Stimulated activated naive CD4-positive, alpha-beta T cell treated with Interleukin-2 at 50 U/mL for 16 hours (primary cell): ENCODE measurements around the gene PASK.

Experiments
- DNase-seq: peaks from one replicate; lab custom pipeline; 2025; lab: John Stamatoyannopoulos, UW

The PASK gene

DNA sequence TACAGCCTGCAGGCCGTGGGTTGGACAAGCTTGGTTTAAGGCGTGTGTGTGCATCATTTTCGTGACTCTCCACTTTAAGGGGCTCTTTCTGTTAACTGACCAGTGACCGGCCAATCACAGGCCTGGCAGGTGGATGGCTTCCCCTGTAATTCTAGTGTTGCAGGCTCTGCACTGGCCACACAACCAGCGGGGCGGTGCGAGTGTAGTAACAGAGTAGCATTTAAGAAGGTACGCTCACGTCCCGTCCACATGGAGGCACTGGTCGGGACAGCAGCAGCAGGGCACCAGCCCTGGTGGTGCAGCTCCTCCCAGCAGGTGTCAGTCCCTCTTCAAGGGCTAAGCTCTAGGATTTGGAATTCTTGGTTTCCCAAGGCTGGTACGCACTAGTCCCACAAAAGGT is 31.2 kb upstream of the PASK start:
- no peak for DNase-seq

DNA sequence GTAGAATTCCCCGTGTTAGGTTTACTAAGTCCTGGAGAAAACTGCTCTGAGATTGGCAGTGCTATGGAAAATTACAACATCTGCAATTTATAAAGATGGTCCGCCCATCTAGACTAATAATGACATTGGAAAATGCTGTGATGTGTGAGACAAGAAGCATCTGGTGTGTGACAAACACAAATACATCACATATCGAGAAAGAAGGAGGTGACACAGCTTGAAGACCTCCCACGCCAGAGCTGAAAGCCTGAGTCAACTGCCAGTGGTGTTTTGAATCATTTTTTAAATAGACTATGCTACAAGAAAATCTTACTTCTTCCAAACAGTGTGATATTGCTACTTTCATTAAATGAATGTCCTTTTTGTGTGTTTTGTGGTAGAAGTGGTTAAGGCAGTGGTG is 30.6 kb upstream of the PASK start:
- peak; percentile 41 for DNase-seq

DNA sequence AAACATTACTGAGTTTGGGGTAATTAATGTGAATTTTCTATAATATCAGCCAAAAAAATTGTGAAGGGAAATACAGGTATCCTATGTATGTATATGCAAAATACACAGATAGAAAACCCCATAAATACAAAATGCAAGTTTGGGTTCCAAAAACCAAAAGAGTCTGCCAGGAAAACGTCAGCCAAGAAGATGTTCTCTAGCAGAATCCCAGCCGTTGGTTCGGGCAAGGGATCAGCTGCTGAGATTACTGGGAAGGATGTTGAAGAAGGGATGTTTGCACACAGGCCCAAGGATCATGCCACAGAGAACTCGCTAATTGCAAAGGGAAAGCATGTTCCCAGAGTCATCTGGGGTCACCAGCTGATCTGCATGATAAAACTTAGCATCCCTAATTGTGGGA is 29.7 kb upstream of the PASK start:
- no peak for DNase-seq

DNA sequence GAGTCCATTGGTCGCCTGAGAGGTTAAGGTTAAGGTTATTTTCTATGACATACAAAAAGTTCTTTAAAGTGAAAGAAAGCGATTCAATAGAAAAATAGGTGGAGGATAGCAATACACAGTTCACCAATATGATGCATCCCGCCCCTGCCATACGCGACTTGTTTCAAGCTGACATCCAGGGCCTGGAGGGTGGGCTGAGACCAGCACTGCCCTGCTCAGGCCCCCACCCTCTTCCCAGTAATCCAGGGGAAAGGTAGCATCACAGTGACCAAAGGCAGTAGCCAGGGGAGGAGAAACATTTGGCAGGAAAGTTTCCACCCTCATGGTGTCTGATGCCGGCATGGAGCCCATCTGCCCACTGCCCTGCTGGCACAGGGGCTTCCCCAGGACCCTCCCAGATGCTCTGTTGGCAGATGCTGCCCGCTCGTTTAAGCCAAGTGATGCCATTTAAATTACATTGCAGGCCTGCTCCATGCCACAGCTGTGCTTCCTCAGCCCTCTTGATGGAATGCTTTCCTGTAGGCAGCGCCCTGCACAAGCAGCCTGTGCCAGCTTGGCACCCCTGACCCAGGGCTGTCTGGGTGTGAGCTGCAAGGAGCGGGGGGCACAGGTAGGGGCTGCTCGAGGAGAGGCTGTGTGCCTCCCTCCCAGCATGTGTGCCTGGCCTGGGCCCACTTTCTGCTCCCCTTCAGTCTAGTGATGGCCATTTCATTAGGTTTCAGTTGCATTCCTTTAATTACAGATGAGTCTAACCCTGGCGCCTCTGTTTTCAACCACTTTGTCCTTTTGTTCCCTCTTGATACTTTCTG is 28.5 kb upstream of the PASK start:
- DNase-seq: no peak

DNA sequence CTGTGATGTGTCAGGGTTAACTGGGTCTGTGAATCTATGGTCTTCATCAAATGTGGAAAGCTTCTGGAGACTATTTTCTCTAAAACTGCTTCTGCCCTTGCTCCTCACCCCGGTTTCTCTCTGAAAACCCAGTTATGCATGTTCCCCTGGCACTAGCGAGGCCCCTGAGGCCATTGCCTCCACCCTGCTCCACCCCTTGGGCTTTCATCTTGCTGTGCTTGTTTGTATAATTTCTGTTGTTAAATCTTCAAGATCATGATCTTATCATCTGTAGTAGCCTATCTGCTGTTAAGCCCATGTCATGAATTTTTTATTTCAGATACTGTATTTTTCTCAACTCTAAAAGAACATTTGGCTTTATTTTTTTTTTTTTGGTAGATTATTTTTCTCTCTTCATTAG is 24.3 kb upstream of the PASK start:
- DNase-seq: no peak

DNA sequence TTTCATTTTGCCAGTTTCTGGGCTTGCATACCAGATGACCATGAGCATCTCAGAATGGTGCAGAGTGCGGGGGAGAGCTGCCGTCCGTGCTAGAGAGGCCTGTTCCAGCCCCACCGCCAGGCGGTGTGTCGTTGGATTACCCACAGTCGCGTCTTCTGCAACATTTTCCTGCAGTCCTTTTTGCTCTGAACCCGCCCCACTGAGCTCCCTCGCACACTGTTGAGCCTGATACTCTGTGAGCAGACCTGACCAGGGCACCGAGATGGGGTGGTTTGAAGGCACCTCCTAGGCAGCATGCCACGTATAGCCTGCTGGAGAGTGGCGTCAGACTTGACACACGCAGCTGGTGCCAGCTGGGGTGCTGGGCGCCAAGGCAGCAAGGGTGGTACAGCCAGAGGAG is 19.1 kb upstream of the PASK start:
- no peak for DNase-seq

DNA sequence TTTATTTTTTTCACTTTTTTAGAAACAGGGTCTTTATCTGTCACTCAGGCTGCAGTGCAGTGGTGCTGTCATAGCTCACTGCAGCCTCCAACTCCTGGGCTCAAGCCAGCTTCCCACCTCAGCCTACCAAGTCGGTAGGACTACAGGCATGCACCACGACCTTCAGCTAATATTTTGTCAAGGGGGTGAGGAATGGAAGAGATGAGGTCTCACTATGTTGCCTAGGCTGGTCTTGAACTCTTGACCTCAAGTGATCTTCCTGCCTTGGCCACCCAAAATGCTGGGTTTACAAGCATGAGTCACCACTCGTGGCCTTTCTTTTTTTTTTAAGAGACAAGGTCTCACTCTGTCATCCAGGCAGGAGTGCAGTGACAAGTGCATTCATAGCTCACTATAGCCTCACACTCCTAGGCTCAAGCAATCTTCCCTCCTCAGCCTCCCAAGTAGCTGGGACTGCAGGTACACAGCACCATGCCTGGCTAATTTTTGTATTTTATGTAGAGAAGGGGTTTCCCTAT is 14.4 kb upstream of the PASK start:
- no peak for DNase-seq

DNA sequence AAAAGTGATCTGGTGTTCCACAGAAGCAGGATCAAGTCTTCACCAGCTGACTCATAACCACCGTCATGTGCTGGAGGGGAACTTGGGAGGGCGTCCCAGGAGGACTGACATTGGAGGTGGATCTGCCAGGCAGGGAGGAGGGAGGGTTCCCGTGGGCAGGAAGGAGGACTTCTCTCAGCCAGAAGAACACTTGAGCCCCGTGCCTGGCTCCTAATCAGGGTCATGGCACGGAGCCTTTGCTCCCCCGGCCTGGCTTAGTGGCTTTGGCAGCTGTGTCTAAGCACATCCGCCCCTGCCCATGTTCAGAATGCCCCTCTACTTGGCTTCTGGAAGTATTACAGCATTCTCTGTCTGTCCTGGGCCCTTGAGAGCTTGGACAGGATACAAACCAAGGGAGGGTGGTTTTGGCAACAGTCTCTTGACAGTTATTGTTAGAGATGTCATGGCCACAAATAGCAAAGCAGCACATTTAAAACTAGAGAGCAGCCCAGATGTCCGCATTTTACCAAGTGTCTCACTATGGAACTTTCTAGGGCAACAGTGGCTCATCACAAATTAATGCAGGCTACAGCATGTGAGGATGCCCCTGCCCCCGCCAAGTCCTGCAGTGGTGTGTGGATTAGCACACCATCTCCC is 12.5 kb upstream of the PASK start:
- no peak for DNase-seq

DNA sequence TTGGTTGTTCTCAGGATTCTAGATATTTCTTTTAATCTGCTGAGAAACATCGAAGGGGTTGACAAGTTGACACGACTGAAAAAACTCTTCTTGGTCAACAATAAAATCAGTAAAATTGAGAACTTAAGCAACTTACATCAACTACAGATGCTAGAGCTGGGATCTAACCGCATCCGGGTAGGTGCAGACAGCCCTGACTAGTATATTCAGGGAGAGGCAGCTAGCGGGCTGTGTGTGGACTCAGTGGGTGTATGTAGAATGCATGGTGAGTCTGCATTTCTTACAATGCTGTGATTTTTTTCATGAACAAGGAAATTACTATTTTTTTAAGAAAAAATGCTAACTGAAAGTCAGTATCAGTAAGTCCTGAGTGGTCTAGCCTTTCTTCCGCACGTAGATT is 11.0 kb upstream of the PASK start:
- DNase-seq: no peak

DNA sequence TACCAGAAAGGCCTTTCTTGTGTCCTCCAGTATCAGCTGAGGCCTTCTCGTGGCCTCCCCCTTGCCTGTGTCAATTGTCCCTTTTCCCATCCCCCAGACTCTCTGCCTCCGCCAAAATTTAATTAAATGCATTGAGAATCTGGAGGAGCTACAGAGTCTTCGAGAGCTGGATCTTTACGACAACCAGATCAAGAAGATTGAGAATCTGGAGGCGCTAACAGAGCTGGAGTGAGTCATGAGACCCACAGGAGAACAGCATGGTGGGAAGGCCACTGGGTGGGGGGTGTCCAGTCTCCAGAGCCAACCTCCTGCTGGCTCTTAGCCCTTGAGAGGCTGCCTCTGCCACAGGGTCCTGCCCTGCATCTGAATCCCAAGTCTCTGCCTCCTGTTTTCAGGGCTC is 9.8 kb upstream of the PASK start:
- no peak for DNase-seq

DNA sequence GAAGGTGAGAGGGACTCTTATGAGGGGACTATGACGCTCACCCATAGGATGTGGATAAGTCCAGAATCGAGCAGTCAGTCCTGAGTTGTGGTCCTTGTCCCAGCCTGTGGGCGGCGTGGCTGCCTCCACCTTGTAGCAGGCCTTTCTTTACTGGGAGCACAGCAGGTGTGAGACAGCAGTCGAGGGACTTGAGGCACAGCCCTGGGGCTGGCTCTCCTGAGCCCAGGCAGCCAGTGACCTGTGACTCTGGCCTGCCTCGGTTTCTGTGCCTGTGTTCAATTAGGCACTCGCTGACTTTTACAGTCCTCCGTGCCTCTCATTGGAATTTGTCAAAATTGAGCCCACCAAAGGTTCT is 9.3 kb upstream of the PASK start:
- no peak for DNase-seq

DNA sequence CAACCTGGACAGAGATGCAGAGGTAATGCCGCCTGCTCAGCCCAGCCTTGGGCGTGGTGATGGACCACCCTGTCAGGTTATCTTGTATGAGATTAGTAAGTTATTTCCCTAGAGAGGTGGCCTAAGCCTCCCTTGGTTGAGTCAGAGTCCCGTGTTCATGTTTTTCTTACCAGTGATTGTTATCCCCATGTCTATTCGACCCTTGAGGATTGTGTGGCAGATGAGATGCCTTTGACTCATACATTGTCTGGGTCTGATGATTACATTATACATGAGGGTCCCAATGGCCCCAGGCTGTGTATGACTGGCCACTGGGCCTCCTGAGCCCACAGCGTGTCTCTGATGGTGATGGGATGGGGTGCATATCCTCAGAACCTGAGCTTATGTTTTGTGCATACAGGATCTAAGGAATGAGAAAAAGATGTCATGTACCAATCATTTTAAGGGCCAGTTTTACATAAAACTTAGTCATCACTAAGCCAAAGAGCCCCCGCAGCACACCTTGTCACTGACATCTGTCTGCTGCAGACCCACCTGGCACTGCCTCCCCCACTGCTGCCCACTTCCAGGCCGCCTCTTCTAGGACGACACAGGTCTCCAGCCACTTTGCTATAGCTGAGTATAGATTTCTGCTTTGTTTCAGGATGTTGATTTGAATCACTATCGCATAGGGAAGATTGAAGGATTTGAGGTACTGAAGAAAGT is 8.7 kb upstream of the PASK start:
- DNase-seq: no peak

DNA sequence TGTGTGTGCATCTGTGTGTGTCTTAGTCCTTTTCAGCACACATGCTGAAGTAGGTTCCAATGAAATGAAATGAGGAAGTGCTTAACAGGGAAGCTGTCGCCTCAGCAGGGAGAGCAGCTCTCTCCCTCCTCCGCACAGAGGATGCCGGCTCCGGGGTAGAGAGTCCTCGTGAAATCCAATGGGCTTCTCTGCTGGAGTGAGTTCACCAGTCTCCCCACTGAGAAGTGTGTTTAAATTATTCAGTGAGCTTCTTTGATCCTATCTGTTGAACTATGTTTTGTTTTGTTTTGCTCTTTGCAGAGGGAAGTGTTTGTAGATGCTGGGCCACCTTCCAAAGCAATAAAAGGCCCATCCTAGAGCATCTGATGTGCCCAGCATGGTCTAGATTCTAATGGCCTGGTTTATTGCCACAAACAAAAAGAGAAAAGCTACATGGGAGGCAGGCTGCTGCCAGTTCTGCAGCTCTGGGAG is 7.7 kb upstream of the PASK start:
- DNase-seq: no peak

DNA sequence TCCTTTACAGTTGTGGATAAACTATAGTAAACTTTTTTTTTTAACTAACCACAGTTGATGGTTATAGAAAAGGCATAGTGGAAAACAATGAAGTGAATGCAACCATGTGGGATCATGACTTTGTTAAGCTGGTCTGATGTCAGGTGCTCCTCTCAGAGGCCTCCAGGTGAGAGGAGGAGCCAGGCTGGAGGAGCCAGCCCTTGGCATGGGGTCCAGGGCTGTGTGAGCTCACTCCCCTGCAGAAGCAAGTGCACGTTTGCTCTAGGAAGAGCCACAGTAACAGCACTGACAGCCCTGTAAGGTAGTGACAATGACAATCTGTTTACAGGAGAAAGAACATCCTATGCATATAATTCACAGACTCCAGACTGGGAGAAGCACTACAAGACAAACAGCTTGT is 6.7 kb upstream of the PASK start:
- DNase-seq: no peak

DNA sequence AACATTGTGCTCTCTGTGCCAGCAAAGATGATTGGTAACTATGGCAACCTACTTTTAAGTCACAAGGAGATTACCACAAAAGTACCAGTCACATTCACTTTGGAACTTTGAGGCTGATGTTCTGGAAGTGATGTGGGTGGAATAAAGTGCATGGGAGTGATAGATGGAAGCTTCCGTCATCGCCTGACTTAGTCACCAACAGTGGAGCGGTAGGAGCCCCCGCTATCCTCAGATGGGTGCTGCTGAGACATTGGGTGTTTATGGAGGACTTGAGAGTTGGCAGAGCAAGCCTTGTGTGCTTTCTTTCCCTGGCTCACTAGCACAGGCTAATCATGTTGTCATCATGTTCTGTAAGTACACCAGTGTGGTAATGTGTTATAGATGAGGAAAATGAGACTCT is 5.6 kb upstream of the PASK start:
- DNase-seq: peak; percentile 8

DNA sequence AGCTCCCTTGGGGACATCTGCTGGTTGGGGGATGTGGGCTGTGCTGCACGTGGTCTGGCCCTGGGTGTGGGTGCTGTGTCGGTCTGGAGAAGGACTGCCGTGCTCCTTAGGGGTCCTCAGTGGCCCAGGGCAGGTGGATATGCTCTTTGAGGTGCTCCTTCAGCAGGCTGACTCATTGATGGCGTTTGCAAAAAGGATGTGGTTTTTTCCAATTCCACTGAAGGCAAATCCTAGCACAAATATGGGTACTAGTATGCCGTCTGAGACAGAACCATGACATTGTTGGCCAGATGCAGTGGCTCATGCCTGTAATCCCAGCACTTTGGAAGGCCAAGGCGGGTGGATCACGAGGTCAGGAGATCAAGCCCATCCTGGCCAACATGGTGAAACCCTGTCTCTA is 4.3 kb upstream of the PASK start:
- DNase-seq: no peak

DNA sequence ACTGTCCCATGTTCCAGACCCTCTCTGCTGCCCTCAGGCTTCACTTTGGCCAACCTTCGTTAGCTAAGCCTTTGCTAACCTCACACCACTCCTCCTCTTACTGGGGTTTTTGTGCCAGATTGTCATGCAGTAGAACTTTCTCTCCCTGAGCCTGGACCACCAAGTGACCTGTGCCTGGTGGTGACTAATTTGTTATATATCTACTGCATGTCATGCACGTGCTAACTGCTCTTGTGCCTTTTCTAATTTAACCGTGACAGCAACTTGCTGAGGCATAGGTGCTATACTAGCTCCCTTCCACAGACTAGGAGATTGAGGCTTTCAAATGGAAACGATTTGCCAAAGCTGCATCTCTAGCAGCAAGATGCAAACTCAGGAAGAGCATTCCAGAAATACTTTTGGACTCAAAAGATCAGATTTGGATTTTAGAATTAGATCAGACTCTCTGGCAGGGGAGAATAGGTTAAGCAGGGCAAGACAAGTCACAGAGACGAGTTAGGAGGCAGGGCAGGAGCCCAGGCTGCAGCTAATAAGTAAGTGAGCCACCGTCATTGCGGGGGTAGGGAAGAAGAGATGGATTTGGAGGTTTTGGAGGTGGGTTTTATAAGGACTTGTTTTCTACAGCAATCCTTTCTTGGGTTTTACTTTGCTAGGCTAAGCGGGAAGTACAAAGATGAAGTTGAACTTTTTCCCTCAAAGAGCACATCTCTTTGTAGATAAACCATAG is 2.8 kb upstream of the PASK start:
- DNase-seq: no peak

DNA sequence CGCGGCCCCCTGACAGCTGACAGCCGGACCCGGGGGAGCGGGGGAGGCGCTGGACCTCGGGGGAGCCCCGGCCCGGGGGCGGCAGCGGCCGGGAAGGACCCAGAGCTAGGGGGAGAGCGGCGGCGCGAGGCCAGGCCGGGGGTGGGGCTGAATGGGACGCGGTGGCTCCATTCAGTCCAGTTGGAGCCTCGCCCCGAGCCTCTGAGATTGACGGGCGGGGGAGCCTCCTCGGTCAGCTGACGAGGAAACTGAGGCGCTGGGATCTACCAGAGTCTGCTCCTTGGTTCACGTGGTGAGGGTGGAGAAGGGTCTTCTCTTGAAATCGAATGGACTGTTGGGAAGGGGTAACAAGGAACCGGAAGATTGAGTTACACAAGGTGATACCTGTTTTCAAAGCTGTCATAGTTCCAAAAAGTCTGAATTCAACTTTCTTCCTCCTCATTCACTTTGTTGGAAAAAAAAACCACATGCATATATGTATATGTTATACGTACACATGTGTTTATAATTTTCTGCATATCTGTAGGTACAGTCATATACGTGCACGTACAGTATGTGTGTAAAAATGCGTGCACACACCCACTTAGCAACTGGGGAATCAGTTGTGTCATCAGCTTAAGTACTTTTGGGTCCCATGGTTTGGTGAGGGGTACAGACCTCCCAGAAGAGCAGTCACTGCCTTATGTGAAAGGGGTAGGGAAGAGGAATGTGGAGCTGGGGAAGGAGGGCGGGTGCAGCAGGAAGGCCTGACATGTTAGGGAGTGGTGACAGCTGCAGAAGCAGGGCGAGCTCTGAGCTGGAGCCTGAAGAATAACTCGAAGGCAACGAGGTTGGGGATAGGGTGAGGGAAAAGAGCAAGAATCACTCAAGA is 1.6 kb upstream of the PASK start:
- no peak for DNase-seq

DNA sequence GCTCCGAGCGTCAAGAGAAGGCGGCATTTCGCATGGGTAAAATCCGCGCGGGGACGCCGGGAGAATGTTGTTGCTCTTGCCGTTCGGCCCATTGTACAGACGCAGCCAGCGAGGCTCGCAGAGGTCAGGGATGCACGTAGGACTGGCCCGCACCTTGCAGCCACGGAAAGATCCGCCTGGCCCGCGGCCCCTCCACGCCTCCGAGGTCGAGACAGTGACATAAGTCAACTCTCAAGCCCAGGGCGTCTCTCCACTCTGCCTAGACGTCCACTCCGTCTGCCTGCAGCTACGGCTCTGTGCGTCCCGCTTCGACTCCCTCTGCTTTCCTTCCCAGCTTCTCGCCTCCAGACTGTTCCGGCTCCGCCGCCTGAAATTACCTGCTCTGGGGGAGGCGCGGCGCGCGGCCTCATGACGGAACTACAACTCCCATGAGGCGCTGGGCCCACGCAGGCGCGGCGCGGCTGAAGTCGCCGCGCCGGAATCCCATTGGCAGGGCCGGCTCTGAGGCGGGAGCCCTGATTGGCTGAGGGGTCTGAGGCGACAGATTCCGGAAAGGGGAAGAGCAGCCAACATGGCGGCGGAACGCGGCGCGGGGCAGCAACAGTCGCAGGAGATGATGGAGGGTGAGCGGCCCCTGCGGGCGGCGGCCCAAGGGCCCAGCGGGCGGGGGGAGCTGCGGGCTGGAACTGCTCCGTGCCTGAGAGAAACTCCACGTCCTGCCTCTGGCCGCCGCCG is 820 bp upstream of the PASK start, which contains the start of gene PPP1R7:
Gene PPP1R7 (plus strand): TSS at position 543 of the 735 bp plus-strand sequence. CDS start 29 bp downstream, at position 572.
- DNase-seq: peak; percentile 95

DNA sequence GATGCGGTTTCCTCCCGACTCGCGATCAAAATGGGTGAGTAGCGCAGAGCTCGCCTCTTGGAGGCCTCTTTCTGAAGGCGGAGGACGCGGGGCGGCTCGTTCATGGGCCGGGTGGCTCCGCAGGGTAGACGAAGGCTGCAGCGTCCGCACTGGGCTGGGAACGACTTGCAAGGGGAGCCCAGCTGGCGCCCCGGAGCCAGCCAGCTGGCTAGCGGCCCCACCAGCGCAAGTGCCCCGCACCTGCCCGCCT is 328 bp upstream of the PASK start:
- no peak for DNase-seq

DNA sequence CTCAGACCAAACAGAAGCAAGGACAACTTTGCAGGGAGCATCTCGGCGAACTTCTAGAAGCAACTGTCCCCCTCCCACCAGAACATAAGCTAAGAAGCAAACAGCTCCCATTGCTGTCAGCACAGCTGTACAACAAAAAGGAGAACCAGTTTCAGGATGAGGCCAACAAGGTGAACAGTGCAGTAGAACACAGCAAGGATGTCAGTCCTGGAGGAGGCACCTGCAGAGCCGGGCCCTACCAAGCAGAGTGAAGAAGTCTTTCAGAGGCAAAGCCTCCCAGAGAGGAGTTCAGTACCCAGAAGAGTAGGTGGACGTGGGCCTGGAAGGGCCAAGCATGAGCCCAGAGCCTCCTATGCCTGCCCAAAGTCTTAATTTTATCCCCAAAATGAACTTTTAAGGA is 1.0 kb downstream of the PASK start:
- no peak for DNase-seq
